Endothelial cell of umbilical vein (primary cell): Measurements from ENCODE around the gene MED16. TPM values are rescaled to one million over a fixed set of nuclear protein-coding genes. Genes with fewer than 3 reads are reported as not detected.

Experiments used
- BruUV-seq: library from RNA; stranded (reverse); fragments of 400-500 nt; replicated peaks from 2 replicates; lab custom pipeline; 2021; lab: Mats Ljungman, UMichigan
- CTCF ChIA-PET: fragments of 300-600, 350-600 bp; sonication (Branson Sonifier 250); formaldehyde crosslinking; loops from one replicate; lab custom pipeline; 2021; ENCODE audit warnings: antibody characterized with exemption, inconsistent platforms; lab: Charles Lee
- POLR2A ChIA-PET: fragments of 300-600, 350-600 bp; sonication (Branson Sonifier 250); formaldehyde crosslinking; loops from one replicate; lab custom pipeline; 2021; ENCODE audit warnings: antibody characterized with exemption, inconsistent platforms; lab: Charles Lee
- DNase-seq: peaks from one replicate; pipeline ENCODE4 v3.0.0-alpha.2; 2011; ENCODE audit warnings: low read depth, low spot score
- FAIRE-seq: peaks from 2 replicates; lab custom pipeline; 2011; peaks lifted over from hg19 to GRCh38; lab: Jason Lieb, UNC
- H2AFZ ChIP-seq: 2 replicates; pipeline ENCODE4 v1.6.0; 2012; ENCODE audit warnings: low read depth, low read length, control low read depth, inconsistent platforms
- H3K27ac ChIP-seq: 2 replicates; pipeline ENCODE4 v1.5.1; 2011; ENCODE audit warnings: low read depth, mild to moderate bottlenecking, control low read depth, low read length, moderate library complexity; ENCODE audit not compliant: insufficient read depth
- H3K27me3 ChIP-seq, 2 experiments: 2 replicates each; pipeline versions ENCODE4 v1.6.0 to v1.6.1; 2011; ENCODE audit warnings: low read length in 2 of 2, mixed read lengths in 1 of 2; ENCODE audit not compliant: control insufficient read depth in 2 of 2, insufficient read depth in 2 of 2
- H3K36me3 ChIP-seq, 2 experiments: 2 replicates in 1 of 2; 3 replicates in 1 of 2; pipeline ENCODE4 v1.5.1; 2011; ENCODE audit warnings: low read length in 2 of 2, mild to moderate bottlenecking in 1 of 2, moderate library complexity in 1 of 2; ENCODE audit not compliant: control insufficient read depth in 2 of 2, insufficient read depth in 2 of 2; ENCODE audit errors: extremely low read depth in 1 of 2
- H3K4me1 ChIP-seq: 3 replicates; pipeline ENCODE4 v1.5.1; 2011; ENCODE audit warnings: mild to moderate bottlenecking, low read length; ENCODE audit not compliant: control insufficient read depth, insufficient read depth; ENCODE audit errors: extremely low read depth
- H3K4me2 ChIP-seq: 2 replicates; pipeline ENCODE4 v1.6.1; 2011; ENCODE audit warnings: low read length, control low read depth, mixed read lengths; ENCODE audit not compliant: insufficient read depth
- H3K4me3 ChIP-seq, 3 experiments: fragments of 200-600 bp in 1 of 3; sonication (generic), shearing (Covaris generic) in 1 of 3; replicated peaks in 1 of 3; 2 replicates each; pipeline ENCODE4 v1.5.1; 2011 to 2016; ENCODE audit warnings: control low read depth in 3 of 3, low read length in 3 of 3, mild to moderate bottlenecking in 2 of 3, inconsistent platforms in 1 of 3, low read depth in 1 of 3, moderate library complexity in 1 of 3; ENCODE audit not compliant: insufficient read depth in 1 of 3
- H3K79me2 ChIP-seq: 2 replicates; pipeline ENCODE4 v1.6.0; 2012; ENCODE audit warnings: low read length, inconsistent platforms; ENCODE audit not compliant: control insufficient read depth, insufficient read depth
- H3K9ac ChIP-seq: replicated peaks from 2 replicates; pipeline ENCODE3; 2011; ENCODE audit warnings: low read length, control low read depth; ENCODE audit not compliant: insufficient read depth; ENCODE audit errors: extremely low read depth
- H3K9me1 ChIP-seq: replicated peaks from 3 replicates; pipeline ENCODE4 v1.6.0; 2011; ENCODE audit warnings: mild to moderate bottlenecking, low read length; ENCODE audit not compliant: control insufficient read depth, insufficient read depth; ENCODE audit errors: extremely low read depth
- H3K9me3 ChIP-seq: replicated peaks from 2 replicates; pipeline ENCODE4 v1.5.1; 2012; ENCODE audit warnings: low read length, inconsistent platforms; ENCODE audit not compliant: control insufficient read depth, insufficient read depth
- H4K20me1 ChIP-seq: replicated peaks from 2 replicates; pipeline ENCODE3; 2011; ENCODE audit warnings: mild to moderate bottlenecking, low read length; ENCODE audit not compliant: control insufficient read depth, insufficient read depth; ENCODE audit errors: extremely low read depth
- EZH2 ChIP-seq: IDR thresholded peaks from 2 replicates; pipeline ENCODE4 v1.6.1; 2012; ENCODE audit warnings: borderline replicate concordance, low read depth, mild to moderate bottlenecking, moderate library complexity, low read length, inconsistent platforms; ENCODE audit not compliant: severe bottlenecking
- FOS ChIP-seq: IDR thresholded peaks from 2 replicates; pipeline ENCODE4 v1.6.1; 2011; ENCODE audit warnings: mild to moderate bottlenecking, low read length, moderate library complexity, borderline replicate concordance; ENCODE audit not compliant: insufficient read depth
- GATA2 ChIP-seq: IDR thresholded peaks from 2 replicates; pipeline ENCODE4 v1.7.0; 2011; ENCODE audit warnings: low read depth, mild to moderate bottlenecking, moderate library complexity, mixed read lengths, low read length; ENCODE audit not compliant: insufficient read length, insufficient read depth
- JUN ChIP-seq: IDR thresholded peaks from 2 replicates; pipeline ENCODE4 v1.6.1; 2011; ENCODE audit warnings: borderline replicate concordance, low read depth; ENCODE audit not compliant: insufficient read length, insufficient read depth
- MAX ChIP-seq: IDR thresholded peaks from 2 replicates; pipeline ENCODE4 v1.6.1; 2011; ENCODE audit not compliant: insufficient read depth, insufficient read length
- MYC ChIP-seq: IDR thresholded peaks from one replicate; pipeline ENCODE4 v1.6.1; 2011; ENCODE audit warnings: mild to moderate bottlenecking, low read depth, low read length
- POLR2A ChIP-seq: IDR thresholded peaks from 2 replicates; pipeline ENCODE4 v1.6.1; 2012; ENCODE audit warnings: low read depth, mild to moderate bottlenecking, control low read depth, low read length
- POLR2AphosphoS5 ChIP-seq: IDR thresholded peaks from 2 replicates; pipeline ENCODE4 v1.6.1; 2012; ENCODE audit warnings: low read depth, mild to moderate bottlenecking, control low read depth, low read length, moderate library complexity; ENCODE audit not compliant: insufficient read depth
- dilution Hi-C: fragments of 300-500 bp; cut with MboI; formaldehyde crosslinking; loops from one replicate; pipeline ENCODE4 v1.15.0; 2019; ENCODE audit warnings: low sequenced_read_pairs; ENCODE audit not compliant: extremely low pct_ligation_motif_present
- intact Hi-C: fragments of 100-400 bp; cut with micrococcal nuclease; formaldehyde crosslinking; loops from one replicate; pipeline ENCODE4 v1.10.0; 2022
- polyA plus RNA-seq, 4 experiments: library from polyadenylated mRNA; depleted of rRNA in 3 of 4; stranded (reverse) in 3 of 4; unstranded in 1 of 4; fragments of >200 nt; gene quantifications; 2 replicates each; pipeline versions ENCODE4 v1.2.1 to v1.2.3, GENCODE V29; 2011 to 2012; ENCODE audit warnings: missing spikeins in 1 of 4
- total RNA-seq: library from RNA; stranded (reverse); gene quantifications from 2 replicates; pipeline ENCODE4 v1.2.3, GENCODE V29; 2021
- TF ChIP-seq, protein P1 (sequence below), 2 donors: IDR thresholded peaks; 1 replicate in 1 of 2; 2 replicates in 1 of 2; pipeline ENCODE4 v1.5.1; 2011; ENCODE audit warnings: low read length in 2 of 2, mild to moderate bottlenecking in 2 of 2, moderate library complexity in 2 of 2, control low read depth in 1 of 2, inconsistent platforms in 1 of 2, low read depth in 1 of 2; ENCODE audit not compliant: insufficient read depth in 1 of 2; ENCODE audit errors: extremely low read depth in 1 of 2

MED16 gene
- total and polyA plus RNA-seq, 2 donors (not counting 3 experiments of a cell fraction or from before 2014, with no cell fraction given), result 63.1 to 66.5 TPM

DNA sequence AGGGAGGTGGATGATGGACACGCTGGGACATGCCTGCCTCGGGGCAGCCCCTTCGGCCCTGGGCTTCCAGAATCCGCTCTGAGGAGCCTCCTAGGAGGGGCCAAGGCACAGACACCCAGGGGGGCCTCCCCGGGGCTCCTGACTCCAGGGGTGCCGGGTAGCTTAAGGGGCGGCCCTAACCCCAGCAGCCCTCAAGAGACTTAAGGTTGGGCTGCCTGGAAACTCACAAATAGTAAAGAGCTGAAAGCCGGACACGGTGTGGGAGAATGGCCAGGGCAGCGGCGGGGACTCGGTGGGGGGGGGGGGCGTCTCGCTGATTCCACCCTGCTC, 40.5 kb upstream of the MED16 start:
- TF ChIP-seq POLR2AphosphoS5, result no peak
- no peak for TF ChIP-seq MYC
- TF ChIP-seq JUN, result no peak
- no peak for TF ChIP-seq POLR2A
- TF ChIP-seq FOS, result no peak
- TF ChIP-seq MAX, result no peak
- TF ChIP-seq GATA2, result no peak
- TF ChIP-seq, protein P1, sequence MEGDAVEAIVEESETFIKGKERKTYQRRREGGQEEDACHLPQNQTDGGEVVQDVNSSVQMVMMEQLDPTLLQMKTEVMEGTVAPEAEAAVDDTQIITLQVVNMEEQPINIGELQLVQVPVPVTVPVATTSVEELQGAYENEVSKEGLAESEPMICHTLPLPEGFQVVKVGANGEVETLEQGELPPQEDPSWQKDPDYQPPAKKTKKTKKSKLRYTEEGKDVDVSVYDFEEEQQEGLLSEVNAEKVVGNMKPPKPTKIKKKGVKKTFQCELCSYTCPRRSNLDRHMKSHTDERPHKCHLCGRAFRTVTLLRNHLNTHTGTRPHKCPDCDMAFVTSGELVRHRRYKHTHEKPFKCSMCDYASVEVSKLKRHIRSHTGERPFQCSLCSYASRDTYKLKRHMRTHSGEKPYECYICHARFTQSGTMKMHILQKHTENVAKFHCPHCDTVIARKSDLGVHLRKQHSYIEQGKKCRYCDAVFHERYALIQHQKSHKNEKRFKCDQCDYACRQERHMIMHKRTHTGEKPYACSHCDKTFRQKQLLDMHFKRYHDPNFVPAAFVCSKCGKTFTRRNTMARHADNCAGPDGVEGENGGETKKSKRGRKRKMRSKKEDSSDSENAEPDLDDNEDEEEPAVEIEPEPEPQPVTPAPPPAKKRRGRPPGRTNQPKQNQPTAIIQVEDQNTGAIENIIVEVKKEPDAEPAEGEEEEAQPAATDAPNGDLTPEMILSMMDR (IDR thresholded peaks at IDR 0.05; ENCODE audit: extremely low read depth in 1 of 2, insufficient read depth in 1 of 2, low read depth in 1 of 2, low read length in 2 of 2), result no peak
- no peak for TF ChIP-seq EZH2
- H3K9me1 ChIP-seq, result no peaks in the 10 kb centered on the region
- no peaks in the 10 kb centered on the region for H4K20me1 ChIP-seq
- no peak for FAIRE-seq
- intact Hi-C loops (loop anchor here (10.0 kb wide), 1 partner anchor 171 kb away; the partner anchor contains the start of gene GPX4), dilution Hi-C loops (no loop called here)
- peaks cover 2% of the 10 kb centered on the region for H3K79me2 ChIP-seq
- H3K27me3 ChIP-seq, result no peaks in the 10 kb centered on the region
- no peak overlapping the region for H3K4me2 ChIP-seq
- DNase-seq, result no peak
- H3K4me3 ChIP-seq, result no peak overlapping the region
- H3K27ac ChIP-seq, result no peak overlapping the region
- POLR2A ChIA-PET, result interaction anchor here (0.7 kb wide), 1 partner anchor 206 kb away, joined by 4 read pairs; no protein-coding TSS in a partner anchor
- no peak overlapping the region for H3K9ac ChIP-seq
- CTCF ChIA-PET, result interaction anchor here (0.8 kb wide), 2 partner anchors 10 to 50 kb away, joined by 3 to 4 read pairs; partner anchors contain the start of gene WDR18
- H3K9me3 ChIP-seq, result no peaks in the 10 kb centered on the region
- no peak overlapping the region for H2AFZ ChIP-seq
- BruUV-seq, result no TSS peak
- H3K36me3 ChIP-seq, result no peaks in the 10 kb centered on the region
- H3K4me1 ChIP-seq, result peaks cover 15% of the 10 kb centered on the region
